ENCODE measurements around the gene HEY2.
"Not testable (repeated sequence)": the region's sequence is repeated elsewhere in the genome, so short reads cannot be mapped to it uniquely, and the experiment has no call there.

HEY2 gene

GRCh38 chr6:125797120-125797885 lies 47.9 kb downstream of the HEY2 start:
- DNase-seq = no peak

DNA sequence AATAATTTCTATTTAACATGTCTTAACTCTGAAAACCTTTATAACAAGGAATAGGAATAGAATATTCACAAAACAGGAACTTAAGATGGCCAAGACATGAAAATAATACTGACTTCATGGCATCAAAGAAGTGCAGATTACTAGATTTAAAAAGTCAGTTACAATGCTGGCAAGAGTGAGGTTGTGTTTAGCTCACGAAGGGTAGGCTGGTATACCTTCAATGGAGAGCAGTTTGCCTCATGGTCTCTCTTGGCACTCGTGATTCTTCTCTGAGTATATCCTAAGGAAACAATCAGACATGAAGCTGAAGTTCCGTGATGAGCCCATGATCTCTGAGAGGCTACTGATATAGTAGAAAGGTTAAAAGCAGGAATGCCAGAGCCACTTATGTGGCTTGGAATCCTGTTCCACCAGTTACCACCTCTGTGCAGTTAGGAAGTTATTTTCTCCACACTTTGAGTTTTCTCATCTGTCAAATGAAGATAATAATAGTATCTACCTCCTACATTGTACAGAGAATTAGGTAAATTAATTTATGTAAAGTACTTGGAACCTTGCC lies 48.5 kb downstream of the HEY2 start:
- no peak for DNase-seq

- no peak for DNase-seq
These were observed 49.5 kb downstream of the HEY2 start for GRCh38 chr6:125798734-125799508.

GRCh38 chr6:125802383-125802782 lies 53.0 kb downstream of the HEY2 start:
- DNase-seq = no peak

- DNase-seq = no peak
These were observed 53.5 kb downstream of the HEY2 start for GRCh38 chr6:125802943-125803377.

- DNase-seq = peak in 1 of 2 donors; percentile 41
These were observed 54.8 kb downstream of the HEY2 start for GRCh38 chr6:125804264-125804663.

DNA sequence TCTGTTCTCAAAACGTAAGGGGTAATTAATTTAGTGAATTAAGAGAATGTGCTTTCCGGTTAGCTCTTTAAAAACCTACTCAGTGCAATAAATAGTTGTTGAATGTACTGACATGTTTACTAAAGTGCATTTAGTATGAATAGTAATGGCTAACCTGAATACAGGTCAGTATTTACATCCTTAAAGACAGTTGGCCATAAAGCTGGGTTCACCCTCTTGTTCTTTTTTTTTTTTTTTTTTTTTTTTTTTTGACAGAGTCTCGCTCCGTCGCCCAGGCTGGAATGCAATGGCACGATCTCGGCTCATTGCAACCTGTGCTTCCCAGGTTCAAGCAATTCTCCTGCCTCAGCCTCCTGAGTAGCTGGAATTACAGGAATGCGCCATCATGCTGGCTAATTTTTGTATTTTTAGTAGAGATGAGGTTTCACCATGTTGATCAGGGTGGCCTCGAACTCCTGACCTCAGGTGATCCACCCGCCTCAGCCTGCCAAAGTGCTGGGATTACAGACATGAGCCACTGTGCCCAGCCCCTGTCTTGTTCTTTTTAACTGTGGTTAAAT lies 55.5 kb downstream of the HEY2 start:
- not testable (repeated sequence) for DNase-seq

DNA sequence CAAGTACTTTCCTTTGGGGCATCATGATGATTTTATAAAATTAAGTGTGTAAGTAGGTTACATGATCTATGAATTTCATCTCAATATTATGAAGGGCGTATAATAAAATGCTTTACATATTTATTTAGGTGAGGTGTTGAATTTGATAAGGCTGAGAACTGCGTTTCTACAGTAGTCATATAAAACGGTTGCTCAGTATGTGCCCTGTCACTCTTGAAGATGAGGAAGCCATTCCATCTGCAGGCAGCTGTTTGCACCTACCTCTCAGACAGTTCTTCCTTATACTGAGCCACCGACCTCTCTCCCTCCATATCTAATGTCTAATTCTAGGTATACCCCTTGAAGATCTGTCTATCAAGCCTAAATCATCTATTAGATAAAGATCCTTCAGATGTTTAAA lies 57.4 kb downstream of the HEY2 start:
- DNase-seq = no peak

GRCh38 chr6:125807293-125807692 lies 57.9 kb downstream of the HEY2 start:
- DNase-seq = peak in 1 of 2 donors; percentile 35

DNA sequence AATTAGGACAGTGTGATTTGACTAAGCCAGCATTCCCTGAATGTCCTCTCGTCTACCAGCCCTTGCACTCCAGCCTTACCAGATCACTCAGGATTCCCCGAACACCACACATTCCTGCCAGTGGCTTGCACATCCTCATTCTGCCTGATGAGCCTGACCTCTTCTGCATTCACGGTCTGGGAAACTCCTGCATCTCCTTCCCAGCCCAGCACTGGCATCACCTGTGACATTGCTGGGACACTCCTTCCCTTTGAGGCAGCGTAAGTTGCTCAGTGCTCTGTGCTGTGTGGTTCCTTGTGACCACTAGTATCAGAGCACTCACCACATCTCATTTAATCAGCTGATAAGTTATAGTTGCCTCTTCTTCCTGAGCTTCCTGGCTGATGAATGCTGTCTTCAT lies 58.6 kb downstream of the HEY2 start:
- no peak for DNase-seq

DNA sequence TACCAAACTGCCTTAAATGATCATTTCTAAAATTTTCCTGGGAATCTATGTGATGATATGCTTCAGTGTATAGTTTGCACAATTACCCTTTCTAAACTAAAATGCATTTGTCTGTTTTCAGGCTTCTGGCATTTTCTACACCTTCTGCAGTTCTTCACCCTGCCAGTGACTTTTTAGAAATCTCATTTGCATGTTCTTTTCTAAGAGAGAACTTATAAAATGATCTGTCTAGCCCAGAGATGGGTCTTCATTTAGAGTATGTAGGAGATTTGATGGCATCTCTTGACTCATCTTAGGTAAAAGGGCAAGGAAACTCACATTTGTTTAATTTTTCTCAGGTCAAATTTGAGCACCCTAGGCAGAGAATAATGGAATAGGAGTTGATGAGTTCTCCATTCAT lies 59.2 kb downstream of the HEY2 start:
- DNase-seq = no peak

DNA sequence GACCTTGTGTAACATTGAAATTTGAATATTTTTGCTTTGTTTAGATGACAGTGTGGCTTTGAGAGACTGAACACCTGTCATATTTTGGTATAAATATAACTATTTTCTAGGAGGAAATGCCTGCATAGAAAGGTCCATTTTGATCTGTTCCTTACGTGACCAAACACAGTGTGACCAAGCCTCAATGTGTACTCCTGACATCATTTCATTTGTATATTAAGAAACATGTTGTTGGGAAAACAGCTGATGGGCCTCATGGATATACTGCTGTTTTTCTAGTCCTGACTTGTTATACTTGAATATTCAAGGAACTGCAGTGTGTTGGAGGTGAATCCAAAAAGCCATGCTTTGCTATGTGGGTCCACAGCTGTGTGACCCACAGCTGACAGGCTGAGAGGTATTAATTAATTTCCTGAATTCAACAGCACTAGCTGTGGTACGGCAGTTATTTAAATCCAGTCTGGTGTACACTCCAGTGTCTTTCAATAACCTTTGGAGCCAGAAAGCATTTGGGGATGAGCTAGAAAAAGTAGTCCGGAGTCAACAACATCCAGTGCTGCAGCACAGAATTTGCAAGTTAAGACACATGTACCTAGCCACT lies 60.2 kb downstream of the HEY2 start:
- no peak for DNase-seq

- DNase-seq = no peak
These were observed 61.0 kb downstream of the HEY2 start for GRCh38 chr6:125810445-125810844.
